Keratinocyte (primary cell): ENCODE results near the gene BRD7. TPM values are rescaled to one million over a fixed set of nuclear protein-coding genes. Genes with fewer than 3 reads are reported as not detected.

Source experiments
- DNase-seq: peaks from one replicate; pipeline ENCODE4 v3.0.0-alpha.2; 2011; ENCODE audit warnings: low read depth, missing footprints, low spot score
- FAIRE-seq: peaks from 2 replicates; lab custom pipeline; 2011; peaks lifted over from hg19 to GRCh38; lab: Jason Lieb, UNC
- H2AFZ ChIP-seq: 2 replicates; pipeline ENCODE4 v1.6.0; 2012; ENCODE audit warnings: low read length, control low read depth, inconsistent platforms; ENCODE audit not compliant: control insufficient read depth
- H3K27ac ChIP-seq: 2 replicates; pipeline ENCODE4 v1.5.1; 2011; ENCODE audit warnings: low read length; ENCODE audit not compliant: control insufficient read depth, insufficient read depth
- H3K27me3 ChIP-seq: 3 replicates; pipeline ENCODE4 v1.6.0; 2011; ENCODE audit warnings: low read length; ENCODE audit not compliant: control insufficient read depth, insufficient read depth; ENCODE audit errors: extremely low read depth
- H3K36me3 ChIP-seq, 2 experiments: 2 replicates in 1 of 2; 3 replicates in 1 of 2; pipeline ENCODE4 v1.5.1; 2011; ENCODE audit warnings: low read length in 2 of 2, mild to moderate bottlenecking in 1 of 2; ENCODE audit not compliant: control insufficient read depth in 2 of 2, insufficient read depth in 2 of 2; ENCODE audit errors: extremely low read depth in 1 of 2
- H3K4me1 ChIP-seq: 3 replicates; pipeline ENCODE4 v1.5.1; 2011; ENCODE audit warnings: low read length; ENCODE audit not compliant: control insufficient read depth, insufficient read depth; ENCODE audit errors: extremely low read depth
- H3K4me2 ChIP-seq: 3 replicates; pipeline ENCODE4 v1.6.0; 2011; ENCODE audit warnings: low read depth, low read length; ENCODE audit not compliant: control insufficient read depth, insufficient read depth; ENCODE audit errors: extremely low read depth
- H3K4me3 ChIP-seq, 3 experiments: fragments of 200-600 bp in 1 of 3; sonication (generic) in 1 of 3; 2 replicates in 2 of 3; 3 replicates in 1 of 3; pipeline ENCODE4 v1.5.1; 2011 to 2016; ENCODE audit warnings: low read length in 3 of 3, mild to moderate bottlenecking in 3 of 3, control low read depth in 2 of 3, inconsistent platforms in 1 of 3, low read depth in 1 of 3, mixed read lengths in 1 of 3, mixed run types in 1 of 3, moderate library complexity in 1 of 3; ENCODE audit not compliant: control insufficient read depth in 2 of 3, insufficient read depth in 2 of 3; ENCODE audit errors: extremely low read depth in 1 of 3
- H3K79me2 ChIP-seq: 2 replicates; pipeline ENCODE4 v1.6.0; 2012; ENCODE audit warnings: low read length; ENCODE audit not compliant: control insufficient read depth, insufficient read depth
- H3K9ac ChIP-seq: 3 replicates; pipeline ENCODE4 v1.6.0; 2011; ENCODE audit warnings: low read length; ENCODE audit not compliant: control insufficient read depth, insufficient read depth; ENCODE audit errors: extremely low read depth
- H3K9me1 ChIP-seq: 3 replicates; pipeline ENCODE4 v1.6.0; 2011; ENCODE audit warnings: low read length; ENCODE audit not compliant: control insufficient read depth, insufficient read depth; ENCODE audit errors: extremely low read depth
- H3K9me3 ChIP-seq: 2 replicates; pipeline ENCODE4 v1.5.1; 2012; ENCODE audit warnings: low read depth, low read length; ENCODE audit not compliant: control insufficient read depth
- H4K20me1 ChIP-seq: 3 replicates; pipeline ENCODE4 v1.6.0; 2011; ENCODE audit warnings: low read length; ENCODE audit not compliant: control insufficient read depth, insufficient read depth; ENCODE audit errors: extremely low read depth
- EZH2 ChIP-seq: IDR thresholded peaks from one replicate; pipeline ENCODE4 v1.6.1; 2012; ENCODE audit warnings: inconsistent platforms, mild to moderate bottlenecking, low read length, moderate library complexity
- dilution Hi-C: fragments of 300-500 bp; cut with MboI; formaldehyde crosslinking; loops from one replicate; pipeline ENCODE4 v1.7.0; 2020; ENCODE audit warnings: low sequenced_read_pairs; ENCODE audit not compliant: extremely low pct_ligation_motif_present
- polyA plus RNA-seq, 5 experiments: library from polyadenylated mRNA; depleted of rRNA in 3 of 5; stranded (reverse) in 3 of 5; stranded (forward) in 1 of 5; unstranded in 1 of 5; fragments of >200 nt; gene quantifications; 1 replicate in 1 of 5; 2 replicates in 3 of 5; 3 replicates in 1 of 5; pipeline versions ENCODE4 v1.2.1 to v1.2.3, GENCODE V29; 2011 to 2012; ENCODE audit warnings: missing spikeins in 2 of 5, low read depth in 1 of 5, low replicate concordance in 1 of 5
- TF ChIP-seq, protein P1 (sequence below), 3 experiments: IDR thresholded peaks in 1 of 3; conservative IDR thresholded peaks in 1 of 3; optimal IDR thresholded peaks in 1 of 3; 2 replicates in 2 of 3; 3 replicates in 1 of 3; pipeline versions ENCODE3 to v1.5.1; 2011; ENCODE audit warnings: low read length in 3 of 3, mild to moderate bottlenecking in 3 of 3, moderate library complexity in 2 of 3, control low read depth in 1 of 3, inconsistent platforms in 1 of 3; ENCODE audit not compliant: insufficient read depth in 2 of 3; ENCODE audit errors: extremely low read depth in 1 of 3

BRD7 gene
- polyA plus RNA-seq, 1 donor (not counting 4 experiments of a cell fraction or from before 2014, with no cell fraction given): 66.6 TPM

- H4K20me1 ChIP-seq: no peaks in the 10 kb centered on the region
- H3K79me2 ChIP-seq: no peaks in the 10 kb centered on the region
- dilution Hi-C loops: no loop called here
- no peak overlapping the region for H3K4me3 ChIP-seq
- no peak overlapping the region for H2AFZ ChIP-seq
- no peak overlapping the region for H3K9ac ChIP-seq
- H3K4me1 ChIP-seq: peaks cover 3% of the 10 kb centered on the region
- no peaks in the 10 kb centered on the region for H3K27me3 ChIP-seq
- H3K36me3 ChIP-seq: no peaks in the 10 kb centered on the region
- H3K27ac ChIP-seq: no peak overlapping the region
- DNase-seq (no peak), FAIRE-seq (no peak)
- H3K9me1 ChIP-seq: no peaks in the 10 kb centered on the region
- H3K9me3 ChIP-seq: no peaks in the 10 kb centered on the region
- TF ChIP-seq, protein P1, sequence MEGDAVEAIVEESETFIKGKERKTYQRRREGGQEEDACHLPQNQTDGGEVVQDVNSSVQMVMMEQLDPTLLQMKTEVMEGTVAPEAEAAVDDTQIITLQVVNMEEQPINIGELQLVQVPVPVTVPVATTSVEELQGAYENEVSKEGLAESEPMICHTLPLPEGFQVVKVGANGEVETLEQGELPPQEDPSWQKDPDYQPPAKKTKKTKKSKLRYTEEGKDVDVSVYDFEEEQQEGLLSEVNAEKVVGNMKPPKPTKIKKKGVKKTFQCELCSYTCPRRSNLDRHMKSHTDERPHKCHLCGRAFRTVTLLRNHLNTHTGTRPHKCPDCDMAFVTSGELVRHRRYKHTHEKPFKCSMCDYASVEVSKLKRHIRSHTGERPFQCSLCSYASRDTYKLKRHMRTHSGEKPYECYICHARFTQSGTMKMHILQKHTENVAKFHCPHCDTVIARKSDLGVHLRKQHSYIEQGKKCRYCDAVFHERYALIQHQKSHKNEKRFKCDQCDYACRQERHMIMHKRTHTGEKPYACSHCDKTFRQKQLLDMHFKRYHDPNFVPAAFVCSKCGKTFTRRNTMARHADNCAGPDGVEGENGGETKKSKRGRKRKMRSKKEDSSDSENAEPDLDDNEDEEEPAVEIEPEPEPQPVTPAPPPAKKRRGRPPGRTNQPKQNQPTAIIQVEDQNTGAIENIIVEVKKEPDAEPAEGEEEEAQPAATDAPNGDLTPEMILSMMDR (optimal IDR thresholded peaks at IDR 0.05 in 1 of 3, IDR thresholded peaks at IDR 0.05 in 1 of 3, conservative IDR thresholded peaks at IDR 0.05 in 1 of 3; ENCODE audit: extremely low read depth in 1 of 3, insufficient read depth in 2 of 3, low read length in 3 of 3): no peak
- no peak for TF ChIP-seq EZH2
- H3K4me2 ChIP-seq: no peak overlapping the region
Observed at GRCh38 chr16:50390371-50390771, 21.6 kb upstream of the BRD7 start.

GRCh38 chr16:50389900-50390299 lies 21.1 kb upstream of the BRD7 start:
- Histone ChIP-seq H3K27me3 (no peaks in the 10 kb centered on the region), H2AFZ (no peak overlapping the region), H3K4me3 (no peak overlapping the region), H3K9me3 (no peaks in the 10 kb centered on the region), H3K4me2 (no peak overlapping the region), H3K4me1 (peaks cover under 1% of the 10 kb centered on the region), H3K36me3 (no peaks in the 10 kb centered on the region), H3K9ac (no peak overlapping the region), H3K27ac (no peak overlapping the region), H3K9me1 (no peaks in the 10 kb centered on the region), H4K20me1 (no peaks in the 10 kb centered on the region), H3K79me2 (no peaks in the 10 kb centered on the region)
- no peak for DNase-seq
- dilution Hi-C loops: no loop called here
- no peak for FAIRE-seq
- no peak for TF ChIP-seq EZH2

DNA sequence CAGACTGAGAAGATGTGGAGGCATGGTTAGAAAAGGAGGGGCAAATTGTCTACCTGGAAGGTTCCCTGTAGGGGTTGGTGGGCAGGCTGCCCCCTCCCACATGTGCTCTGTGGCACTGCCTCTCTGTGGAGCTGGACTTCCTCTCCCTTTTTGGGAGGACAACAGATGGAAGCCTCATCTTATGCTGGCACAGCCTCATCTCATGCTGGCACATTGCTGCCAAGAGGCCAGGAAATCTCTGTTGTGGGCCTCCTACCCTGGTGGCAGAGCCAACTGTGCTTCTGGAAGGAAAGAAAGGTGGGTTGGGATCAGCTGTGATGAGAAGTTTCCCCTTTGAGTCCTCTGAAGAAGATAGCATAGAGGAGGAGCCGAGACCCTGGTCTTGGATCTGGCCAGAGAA lies 19.7 kb upstream of the BRD7 start:
- no peaks in the 10 kb centered on the region for H3K27me3 ChIP-seq
- H3K27ac ChIP-seq: no peak overlapping the region
- H3K4me3 ChIP-seq: no peak overlapping the region
- FAIRE-seq (no peak), DNase-seq (no peak)
- no peaks in the 10 kb centered on the region for H3K36me3 ChIP-seq
- H3K9me3 ChIP-seq: no peaks in the 10 kb centered on the region
- no peaks in the 10 kb centered on the region for H3K9me1 ChIP-seq
- no peaks in the 10 kb centered on the region for H4K20me1 ChIP-seq
- dilution Hi-C loops: no loop called here
- TF ChIP-seq, protein P1 (optimal IDR thresholded peaks at IDR 0.05 in 1 of 3, IDR thresholded peaks at IDR 0.05 in 1 of 3, conservative IDR thresholded peaks at IDR 0.05 in 1 of 3; ENCODE audit: extremely low read depth in 1 of 3, insufficient read depth in 2 of 3, low read length in 3 of 3): no peak
- no peak for TF ChIP-seq EZH2
- H3K9ac ChIP-seq: no peak overlapping the region
- no peak overlapping the region for H2AFZ ChIP-seq
- no peaks in the 10 kb centered on the region for H3K4me1 ChIP-seq
- H3K79me2 ChIP-seq: no peaks in the 10 kb centered on the region
- no peak overlapping the region for H3K4me2 ChIP-seq
